Right lobe of liver (tissue), 4 donors: ENCODE data around the gene TLR9.

ENCODE experiments used
- POLR2A ChIP-seq: fragments of 450-650 bp; IDR thresholded peaks from one replicate; pipeline ENCODE4 v1.6.1; 2017; ENCODE audit warnings: antibody characterized with exemption, mild to moderate bottlenecking
- TF ChIP-seq, protein P1 (sequence below), 4 donors: fragments of 200-600 bp in 3 of 4; fragments of 450-650 bp in 1 of 4; IDR thresholded peaks; one replicate each; pipeline versions ENCODE4 v1.5.1 to v1.8.0; 2016 to 2022; ENCODE audit warnings: antibody characterized with exemption in 4 of 4, mild to moderate bottlenecking in 2 of 4
- donor health status: DM: no; HTN: no; CAD: no.
- donor health status: DM: no; HTN: no; CAD: no.
- donor health status: DM: no; HTN: yes; CAD: no.

DNA sequence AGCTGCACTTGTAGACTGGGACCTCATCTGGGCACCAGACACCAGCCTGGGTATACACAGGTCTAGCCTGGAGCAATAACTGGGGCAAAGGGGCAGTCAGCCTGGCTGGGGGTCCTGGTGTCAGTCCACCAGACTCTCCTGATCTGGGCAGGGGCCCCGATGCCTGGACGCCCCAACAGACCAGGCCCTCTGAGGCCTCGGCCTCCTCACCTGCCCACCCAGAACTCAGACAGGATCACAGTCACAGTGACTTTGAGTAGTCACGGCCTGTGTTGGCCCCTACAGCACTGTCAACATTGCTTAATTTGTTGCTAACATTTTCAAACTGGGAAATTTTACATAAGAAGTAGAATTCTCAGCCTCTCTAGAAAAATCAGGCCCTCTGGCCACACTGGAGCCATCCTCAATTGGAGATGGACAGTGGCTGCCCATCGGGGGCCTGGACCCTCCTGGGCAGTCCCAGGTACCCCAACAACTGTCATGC lies 7.7 kb upstream of the TLR9 start:
- TF ChIP-seq, protein P1, sequence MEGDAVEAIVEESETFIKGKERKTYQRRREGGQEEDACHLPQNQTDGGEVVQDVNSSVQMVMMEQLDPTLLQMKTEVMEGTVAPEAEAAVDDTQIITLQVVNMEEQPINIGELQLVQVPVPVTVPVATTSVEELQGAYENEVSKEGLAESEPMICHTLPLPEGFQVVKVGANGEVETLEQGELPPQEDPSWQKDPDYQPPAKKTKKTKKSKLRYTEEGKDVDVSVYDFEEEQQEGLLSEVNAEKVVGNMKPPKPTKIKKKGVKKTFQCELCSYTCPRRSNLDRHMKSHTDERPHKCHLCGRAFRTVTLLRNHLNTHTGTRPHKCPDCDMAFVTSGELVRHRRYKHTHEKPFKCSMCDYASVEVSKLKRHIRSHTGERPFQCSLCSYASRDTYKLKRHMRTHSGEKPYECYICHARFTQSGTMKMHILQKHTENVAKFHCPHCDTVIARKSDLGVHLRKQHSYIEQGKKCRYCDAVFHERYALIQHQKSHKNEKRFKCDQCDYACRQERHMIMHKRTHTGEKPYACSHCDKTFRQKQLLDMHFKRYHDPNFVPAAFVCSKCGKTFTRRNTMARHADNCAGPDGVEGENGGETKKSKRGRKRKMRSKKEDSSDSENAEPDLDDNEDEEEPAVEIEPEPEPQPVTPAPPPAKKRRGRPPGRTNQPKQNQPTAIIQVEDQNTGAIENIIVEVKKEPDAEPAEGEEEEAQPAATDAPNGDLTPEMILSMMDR (IDR thresholded peaks at IDR 0.05): no peak
- no peak for TF ChIP-seq POLR2A
